Measurements from ENCODE around the gene MDFIC.

The MDFIC gene

GRCh38 chr7:114919587-114919986 is 2.3 kb upstream of the MDFIC start:
- no peaks in the 10 kb centered on the region for H3K36me3 ChIP-seq (ENCODE audit: insufficient read depth, low read length)
- no peaks in the 10 kb centered on the region for H3K79me2 ChIP-seq (ENCODE audit: insufficient read depth, low read length)
- H2AFZ ChIP-seq (ENCODE audit: low read length): no peak overlapping the region
- H3K4me1 ChIP-seq (ENCODE audit: insufficient read depth, low read length, poor library complexity, severe bottlenecking): peaks cover 17% of the 10 kb centered on the region
- TF ChIP-seq CTCF (conservative IDR thresholded peaks at IDR 0.05; ENCODE audit: low read length) (no peak), EZH2phosphoT487 (IDR thresholded peaks at IDR 0.05; ENCODE audit: borderline replicate concordance) (no peak)
- no peaks in the 10 kb centered on the region for H3K9me3 ChIP-seq (ENCODE audit: insufficient read depth, low read depth, low read length)
- H3K9ac ChIP-seq (ENCODE audit: low read depth, low read length, poor library complexity, severe bottlenecking): no peak overlapping the region
- peaks cover 28% of the 10 kb centered on the region for H3K27me3 ChIP-seq (ENCODE audit: insufficient read depth, low read length, poor library complexity, severe bottlenecking)
- no peaks in the 10 kb centered on the region for H3F3A ChIP-seq (ENCODE audit: low read depth)
- no peaks in the 10 kb centered on the region for H4K20me1 ChIP-seq (ENCODE audit: insufficient read depth, low read length, poor library complexity, severe bottlenecking)
- H3K4me3 ChIP-seq (ENCODE audit: low read length, poor library complexity, severe bottlenecking): no peak overlapping the region
- H3K9me2 ChIP-seq (replicated peaks; ENCODE audit: low read depth, low read length): no peaks in the 10 kb centered on the region
- H3K4me2 ChIP-seq (ENCODE audit: low read depth, low read length, poor library complexity, severe bottlenecking): no peak overlapping the region

DNA sequence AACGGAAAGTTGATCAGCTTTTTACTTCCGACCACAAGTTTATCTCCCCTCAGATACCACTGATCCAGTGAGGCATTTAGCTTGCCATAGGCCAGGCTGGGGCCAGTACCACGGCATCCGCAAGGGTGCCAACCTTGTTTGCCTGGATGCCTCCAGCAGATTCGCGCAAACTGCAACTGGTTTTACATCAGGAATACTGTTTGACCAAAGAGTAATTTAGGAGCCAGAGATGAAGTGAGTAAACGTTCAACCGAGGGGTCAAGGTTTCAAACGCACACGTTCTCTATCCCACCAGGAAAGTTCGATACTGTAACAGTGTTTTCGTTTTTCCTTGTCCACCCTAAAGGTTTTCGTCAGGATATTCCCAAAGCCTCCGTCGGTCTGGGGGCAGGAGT is 266 bp upstream of the MDFIC start:
- H3K79me2 ChIP-seq (ENCODE audit: insufficient read depth, low read length): no peaks in the 10 kb centered on the region
- H3K4me2 ChIP-seq (ENCODE audit: low read depth, low read length, poor library complexity, severe bottlenecking): peak overlapping the region; percentile 87
- peaks cover 17% of the 10 kb centered on the region for H3K4me1 ChIP-seq (ENCODE audit: insufficient read depth, low read length, poor library complexity, severe bottlenecking)
- H3K36me3 ChIP-seq (ENCODE audit: insufficient read depth, low read length): no peaks in the 10 kb centered on the region
- H3F3A ChIP-seq (ENCODE audit: low read depth): no peaks in the 10 kb centered on the region
- no peaks in the 10 kb centered on the region for H3K9me3 ChIP-seq (ENCODE audit: insufficient read depth, low read depth, low read length)
- peak overlapping the region; percentile 97 for H2AFZ ChIP-seq (ENCODE audit: low read length)
- H3K9me2 ChIP-seq (replicated peaks; ENCODE audit: low read depth, low read length): no peaks in the 10 kb centered on the region
- TF ChIP-seq EZH2phosphoT487 (IDR thresholded peaks at IDR 0.05; ENCODE audit: borderline replicate concordance) (no peak), CTCF (conservative IDR thresholded peaks at IDR 0.05; ENCODE audit: low read length) (no peak)
- H3K27me3 ChIP-seq (ENCODE audit: insufficient read depth, low read length, poor library complexity, severe bottlenecking): peaks cover 28% of the 10 kb centered on the region
- H3K9ac ChIP-seq (ENCODE audit: low read depth, low read length, poor library complexity, severe bottlenecking): no peak overlapping the region
- H3K4me3 ChIP-seq (ENCODE audit: low read length, poor library complexity, severe bottlenecking): peak overlapping the region; percentile 81
- no peaks in the 10 kb centered on the region for H4K20me1 ChIP-seq (ENCODE audit: insufficient read depth, low read length, poor library complexity, severe bottlenecking)

DNA sequence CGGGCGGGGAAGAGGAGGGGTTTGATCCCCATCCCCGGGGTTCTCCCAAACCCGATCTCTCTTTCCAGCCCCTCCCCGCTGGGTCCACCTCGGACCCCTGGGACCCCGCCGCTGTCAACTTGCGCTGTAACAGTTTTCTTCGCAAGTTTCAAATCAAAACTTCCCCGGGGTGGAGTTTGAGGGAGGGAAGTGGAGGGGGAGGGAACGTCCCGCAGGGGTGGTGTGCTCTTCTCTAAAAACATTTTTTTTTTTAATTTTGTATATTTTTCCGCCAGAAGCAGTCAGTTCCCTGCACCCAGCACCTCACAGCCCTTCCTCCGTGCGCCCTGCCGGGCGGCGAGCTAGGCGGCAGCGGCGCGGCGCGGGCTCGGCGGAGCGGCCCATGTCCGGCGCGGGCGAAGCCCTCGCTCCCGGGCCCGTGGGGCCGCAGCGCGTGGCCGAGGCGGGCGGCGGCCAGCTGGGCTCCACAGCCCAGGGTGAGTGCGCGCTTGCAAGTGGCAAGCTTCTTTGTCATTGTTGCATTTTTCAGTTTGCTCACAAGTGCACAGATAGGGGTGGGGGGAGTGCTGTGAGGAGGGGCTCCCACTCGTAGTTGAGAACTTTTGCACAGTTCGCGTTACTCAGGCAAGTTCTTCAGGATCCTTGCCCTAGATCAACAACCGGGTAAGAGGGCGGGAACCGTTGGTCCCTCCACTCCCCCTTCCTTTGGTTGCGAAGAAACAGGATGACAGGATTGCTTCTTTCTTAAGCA is 933 bp downstream of the MDFIC start:
- Histone ChIP-seq H2AFZ (ENCODE audit: low read length) (peak overlapping the region; percentile 97), H4K20me1 (ENCODE audit: insufficient read depth, low read length, poor library complexity, severe bottlenecking) (no peaks in the 10 kb centered on the region), H3K4me1 (ENCODE audit: insufficient read depth, low read length, poor library complexity, severe bottlenecking) (peaks cover 17% of the 10 kb centered on the region), H3K79me2 (ENCODE audit: insufficient read depth, low read length) (no peaks in the 10 kb centered on the region), H3K9me2 (replicated peaks; ENCODE audit: low read depth, low read length) (no peaks in the 10 kb centered on the region), H3F3A (ENCODE audit: low read depth) (no peaks in the 10 kb centered on the region), H3K4me2 (ENCODE audit: low read depth, low read length, poor library complexity, severe bottlenecking) (peak overlapping the region; percentile 87), H3K4me3 (ENCODE audit: low read length, poor library complexity, severe bottlenecking) (peak overlapping the region; percentile 81), H3K36me3 (ENCODE audit: insufficient read depth, low read length) (no peaks in the 10 kb centered on the region), H3K27me3 (ENCODE audit: insufficient read depth, low read length, poor library complexity, severe bottlenecking) (peaks cover 28% of the 10 kb centered on the region), H3K9me3 (ENCODE audit: insufficient read depth, low read depth, low read length) (no peaks in the 10 kb centered on the region), H3K9ac (ENCODE audit: low read depth, low read length, poor library complexity, severe bottlenecking) (peak overlapping the region; percentile 59)
- TF ChIP-seq CTCF (conservative IDR thresholded peaks at IDR 0.05; ENCODE audit: low read length) (no peak), EZH2phosphoT487 (IDR thresholded peaks at IDR 0.05; ENCODE audit: borderline replicate concordance) (no peak)

Measured in Loucy (cell line).